Brain microvascular endothelial cell (primary cell): ENCODE results near the gene PTPRN.

ENCODE experiments used
- DNase-seq: peaks from one replicate; pipeline ENCODE4 v3.0.0-alpha.2; 2020
- H3K27ac ChIP-seq: fragments of 250-450 bp; sonication (Bioruptor Pico); 2 replicates; pipeline ENCODE4 v1.5.1; 2020; ENCODE audit warnings: mild to moderate bottlenecking, moderate library complexity
- H3K27me3 ChIP-seq: fragments of 250-450 bp; sonication (Bioruptor Pico); replicated peaks from 2 replicates; pipeline ENCODE4 v1.5.1; 2020; ENCODE audit warnings: mild to moderate bottlenecking
- H3K36me3 ChIP-seq: fragments of 250-450 bp; sonication (Bioruptor Pico); replicated peaks from 2 replicates; pipeline ENCODE4 v1.5.1; 2020; ENCODE audit warnings: mild to moderate bottlenecking
- H3K4me3 ChIP-seq: 2 replicates; pipeline ENCODE4 v1.5.1; 2011; ENCODE audit warnings: low read depth, mild to moderate bottlenecking, control low read depth, low read length, moderate library complexity
- CTCF ChIP-seq: IDR thresholded peaks from 2 replicates; pipeline ENCODE4 v1.5.1; 2011; ENCODE audit warnings: low read depth, mild to moderate bottlenecking, moderate library complexity, low read length, control low read depth, inconsistent platforms; ENCODE audit errors: missing control alignments
- in situ Hi-C: cut with HindIII; loops from 2 replicates; pipeline ENCODE4 v1.10.0; 2017; ENCODE audit warnings: low sequenced_read_pairs, low pct_ligation_motif_present

The PTPRN gene

GRCh38 chr2:219272356-219272755 lies 36.8 kb downstream of the PTPRN start:
- TF ChIP-seq CTCF, result no peak
- in situ Hi-C loops, result no loop called here
- H3K27ac ChIP-seq, result no peak overlapping the region
- H3K27me3 ChIP-seq, result no peaks in the 10 kb centered on the region
- H3K36me3 ChIP-seq, result no peaks in the 10 kb centered on the region
- no peak for DNase-seq
- H3K4me3 ChIP-seq, result no peak overlapping the region

- in situ Hi-C loops, result no loop called here
- Histone ChIP-seq H3K36me3 (no peaks in the 10 kb centered on the region), H3K27me3 (no peaks in the 10 kb centered on the region), H3K4me3 (no peak overlapping the region), H3K27ac (no peak overlapping the region)
- TF ChIP-seq CTCF, result no peak
- DNase-seq, result no peak
These were observed 38.2 kb downstream of the PTPRN start for GRCh38 chr2:219271021-219271420.

- DNase-seq, result no peak
- H3K27me3 ChIP-seq, result no peaks in the 10 kb centered on the region
- no peak overlapping the region for H3K27ac ChIP-seq
- H3K4me3 ChIP-seq, result no peak overlapping the region
- no peak for TF ChIP-seq CTCF
- in situ Hi-C loops, result no loop called here
- no peaks in the 10 kb centered on the region for H3K36me3 ChIP-seq
These were observed 39.2 kb downstream of the PTPRN start for GRCh38 chr2:219270055-219270372.

GRCh38 chr2:219269362-219270054 lies 39.7 kb downstream of the PTPRN start:
- TF ChIP-seq CTCF, result no peak

GRCh38 chr2:219268294-219268693 lies 40.9 kb downstream of the PTPRN start:
- no peak for DNase-seq
- no peak for TF ChIP-seq CTCF
- no peaks in the 10 kb centered on the region for H3K36me3 ChIP-seq
- H3K27me3 ChIP-seq, result no peaks in the 10 kb centered on the region
- in situ Hi-C loops, result no loop called here
- H3K27ac ChIP-seq, result no peak overlapping the region
- H3K4me3 ChIP-seq, result no peak overlapping the region

More at GRCh38 chr2:219269362-219270054, 39.7 kb downstream of the PTPRN start:
- Histone ChIP-seq H3K4me3 (no peak overlapping the region), H3K36me3 (no peaks in the 10 kb centered on the region), H3K27ac (no peak overlapping the region), H3K27me3 (no peaks in the 10 kb centered on the region)
- DNase-seq, result no peak
- in situ Hi-C loops, result no loop called here

- TF ChIP-seq CTCF, result no peak
These were observed 42.3 kb downstream of the PTPRN start for GRCh38 chr2:219266886-219267285.

More at GRCh38 chr2:219266886-219267285, 42.3 kb downstream of the PTPRN start:
- Histone ChIP-seq H3K4me3 (no peak overlapping the region), H3K36me3 (no peaks in the 10 kb centered on the region), H3K27me3 (no peaks in the 10 kb centered on the region), H3K27ac (no peak overlapping the region)
- DNase-seq, result no peak
- in situ Hi-C loops, result no loop called here
